NCI-H2196 treated with DMSO at 0.1 percent for 48 hours (cell line): Measurements from ENCODE around the gene MDM4.
"Not testable (repeated sequence)": the region's sequence is repeated elsewhere in the genome, so short reads cannot be mapped to it uniquely, and the experiment has no call there.

Experiments
- DNase-seq: peaks from one replicate; lab custom pipeline; 2025; ENCODE audit not compliant: unreplicated experiment; lab: John Stamatoyannopoulos, UW

The MDM4 gene

GRCh38 chr1:204560002-204560401 lies 43.8 kb downstream of the MDM4 start:
- DNase-seq, result not testable (repeated sequence)

- no peak for DNase-seq
Measured at GRCh38 chr1:204560590-204561150, 44.5 kb downstream of the MDM4 start.

- DNase-seq, result no peak
Measured at GRCh38 chr1:204562075-204562990, 46.1 kb downstream of the MDM4 start.

DNA sequence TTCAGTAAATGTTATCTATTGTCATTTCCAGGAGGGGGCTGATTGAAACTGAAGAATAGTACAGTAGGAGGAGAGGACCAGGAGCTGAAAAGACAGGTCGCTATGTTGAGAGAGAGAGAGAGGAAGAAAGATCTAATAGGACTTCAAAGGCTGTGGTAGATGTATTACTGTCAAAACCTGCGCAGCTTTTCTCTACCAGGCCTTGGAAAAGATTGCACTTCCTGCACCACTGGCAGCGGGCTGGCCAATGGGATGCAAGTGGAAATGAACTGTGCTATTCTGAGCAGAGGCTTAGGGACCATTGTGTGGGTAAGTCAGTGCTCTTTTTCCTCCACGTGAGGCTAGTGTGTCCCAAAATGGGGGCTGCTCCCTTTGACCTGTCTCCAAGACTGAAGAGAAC lies 47.1 kb downstream of the MDM4 start:
- DNase-seq, result no peak

DNA sequence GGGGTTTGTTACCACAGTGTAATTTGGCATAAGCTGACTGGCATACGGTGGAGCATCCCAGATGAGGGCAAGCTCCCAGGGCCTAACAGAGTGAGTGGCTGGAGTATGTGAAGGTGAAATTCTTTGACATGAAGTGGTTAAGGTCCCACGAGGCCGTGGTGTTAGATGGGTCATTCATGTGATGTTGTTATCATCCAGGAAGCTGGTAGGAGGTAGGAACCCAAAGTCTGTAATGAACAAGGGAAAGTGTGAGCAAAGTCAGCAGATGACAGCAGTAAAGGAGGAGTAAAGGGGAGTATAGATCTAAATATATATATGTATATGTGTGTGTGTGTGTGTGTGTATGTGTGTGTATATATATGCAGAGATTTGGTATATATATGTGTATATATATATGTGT lies 47.6 kb downstream of the MDM4 start:
- no peak for DNase-seq

DNA sequence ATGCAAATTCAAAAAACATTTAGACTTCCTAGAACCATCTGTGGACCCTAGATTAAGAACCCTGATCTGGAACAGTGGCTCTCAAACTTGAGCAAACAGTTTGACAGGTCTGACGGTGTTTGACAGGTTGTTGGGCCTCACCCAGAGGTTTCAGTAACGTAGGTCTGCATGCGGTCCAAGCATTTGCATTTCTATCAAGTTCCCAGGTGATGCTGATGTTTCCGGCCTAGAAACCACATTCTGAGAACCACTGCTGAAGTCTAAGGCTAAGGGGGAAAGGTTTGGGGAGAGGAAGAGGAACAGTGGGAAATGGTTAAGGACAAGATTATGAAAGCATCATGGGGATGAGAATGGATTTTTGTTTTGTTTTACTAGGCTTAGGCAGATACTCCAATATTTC lies 48.6 kb downstream of the MDM4 start:
- no peak for DNase-seq

- peak; percentile 83 for DNase-seq
Measured at GRCh38 chr1:204565617-204566582, 49.7 kb downstream of the MDM4 start.

- DNase-seq, result no peak
Measured at GRCh38 chr1:204566583-204566955, 50.4 kb downstream of the MDM4 start.

DNA sequence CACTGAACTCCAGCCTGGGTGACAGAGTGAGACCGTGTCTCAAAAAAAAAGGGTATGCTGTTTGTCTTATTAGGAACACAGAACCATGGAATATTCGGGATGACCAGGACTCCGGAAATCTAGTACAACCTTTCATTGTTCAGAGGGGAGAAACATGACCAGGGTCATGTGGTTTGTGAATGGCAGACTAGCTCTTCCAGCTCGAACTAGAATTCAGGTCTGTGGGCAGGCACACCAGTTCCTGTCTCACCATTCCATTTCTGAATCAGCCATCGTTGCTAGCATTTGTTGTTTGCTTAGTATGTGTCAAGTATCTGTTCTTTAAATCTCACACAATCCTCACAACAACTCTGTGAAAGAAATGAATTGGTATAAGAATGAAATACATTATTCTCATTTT lies 50.9 kb downstream of the MDM4 start:
- DNase-seq, result no peak

DNA sequence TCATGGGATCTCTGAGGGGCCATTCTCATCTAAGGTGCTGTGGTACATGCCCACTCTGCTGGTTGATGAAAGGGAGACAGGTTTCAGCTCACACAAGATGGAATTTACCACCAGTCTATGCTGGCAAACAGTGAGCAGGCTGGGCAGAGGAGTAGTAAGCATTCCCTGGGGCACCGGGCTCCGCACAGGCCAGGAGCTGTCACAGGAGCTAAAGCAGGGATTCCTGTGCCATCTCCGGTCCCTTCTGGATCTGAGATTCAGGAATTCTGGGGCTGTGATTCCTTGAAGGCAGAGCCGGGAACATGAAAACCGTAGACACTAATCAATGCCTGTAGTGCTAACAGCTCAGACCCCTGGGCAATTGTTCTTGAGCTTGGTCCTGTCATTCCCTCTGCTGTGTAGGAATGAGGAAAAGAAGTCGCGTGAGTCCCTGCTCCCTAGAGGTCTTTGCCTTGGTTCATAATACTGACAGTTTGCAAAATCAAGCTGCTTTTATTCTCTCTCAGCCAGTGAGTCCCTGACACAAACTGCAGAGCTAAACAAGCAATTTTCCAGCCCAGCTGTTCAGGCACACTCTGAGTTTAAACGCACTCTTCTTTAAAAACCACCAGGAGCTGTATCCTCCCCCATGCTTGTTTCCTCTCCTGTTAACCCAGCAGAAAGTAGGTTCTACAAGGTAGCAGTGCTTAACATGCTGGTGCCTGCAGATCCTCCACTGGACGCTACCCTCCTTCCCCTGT lies 52.5 kb downstream of the MDM4 start:
- no peak for DNase-seq

DNA sequence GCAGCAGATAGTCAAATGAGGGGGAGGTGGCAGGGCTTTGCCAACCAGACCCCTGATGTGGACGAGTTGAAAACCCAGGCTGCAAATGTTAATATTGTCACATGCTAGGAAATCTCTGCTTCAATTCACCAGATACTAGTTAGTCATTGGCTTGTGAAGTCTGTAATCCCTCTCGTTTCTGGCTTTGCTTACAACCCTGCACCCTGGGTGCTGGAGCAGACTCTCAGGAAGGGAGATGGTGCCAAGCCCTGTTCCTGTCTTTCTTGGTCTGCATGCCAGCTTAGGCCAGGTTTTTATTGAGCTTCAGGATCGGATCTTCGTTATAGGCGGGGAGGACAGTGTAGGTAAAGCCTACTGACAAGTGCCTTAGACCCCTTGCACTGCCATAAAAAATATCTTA lies 53.3 kb downstream of the MDM4 start:
- no peak for DNase-seq

- not testable (repeated sequence) for DNase-seq
Measured at GRCh38 chr1:204570021-204570420, 53.8 kb downstream of the MDM4 start.

GRCh38 chr1:204571128-204571527 lies 54.9 kb downstream of the MDM4 start:
- DNase-seq, result no peak

GRCh38 chr1:204571631-204572030 lies 55.4 kb downstream of the MDM4 start:
- DNase-seq, result no peak

GRCh38 chr1:204572923-204573922 lies 57.0 kb downstream of the MDM4 start:
- DNase-seq, result no peak

DNA sequence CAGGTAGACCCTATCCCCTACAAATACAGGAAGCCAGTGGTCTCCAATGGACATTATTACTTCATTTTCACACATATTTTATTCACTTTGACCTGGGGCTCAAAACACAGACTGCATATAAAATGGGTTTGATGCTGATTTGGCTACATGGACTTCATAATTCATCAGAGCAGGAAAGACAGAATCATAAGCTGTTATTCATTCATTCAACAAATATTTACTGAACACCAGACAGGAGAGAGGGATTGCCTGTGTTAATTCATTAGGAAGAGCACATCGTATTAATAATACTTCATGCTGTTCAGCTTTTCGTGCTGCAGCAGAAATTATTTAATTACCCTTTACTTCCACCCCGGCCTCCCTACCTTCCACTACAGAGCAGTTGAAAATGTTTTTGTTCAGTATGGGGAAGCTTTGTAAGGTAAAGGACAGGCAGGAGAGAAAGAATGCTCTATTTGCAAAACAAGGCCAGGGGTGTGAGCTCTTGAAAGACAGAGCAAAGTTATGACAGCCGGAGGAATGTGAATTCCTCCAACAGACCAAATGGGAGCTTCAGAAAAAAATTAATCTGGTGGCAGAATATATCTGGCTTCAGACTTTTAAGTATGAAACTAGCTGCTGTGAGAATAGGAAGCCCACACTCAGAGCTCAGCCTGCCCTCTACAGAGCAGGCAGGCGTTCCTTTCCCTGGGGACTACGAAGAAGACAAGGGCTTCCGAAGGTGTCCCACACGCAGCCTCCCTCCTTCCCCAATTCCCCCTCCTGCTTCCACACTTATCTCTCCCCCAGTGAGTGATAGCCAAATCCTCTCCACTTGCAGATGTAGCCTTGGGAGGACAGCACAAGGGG lies 58.0 kb downstream of the MDM4 start:
- DNase-seq, result no peak

GRCh38 chr1:204574865-204575163 lies 58.6 kb downstream of the MDM4 start:
- no peak for DNase-seq

DNA sequence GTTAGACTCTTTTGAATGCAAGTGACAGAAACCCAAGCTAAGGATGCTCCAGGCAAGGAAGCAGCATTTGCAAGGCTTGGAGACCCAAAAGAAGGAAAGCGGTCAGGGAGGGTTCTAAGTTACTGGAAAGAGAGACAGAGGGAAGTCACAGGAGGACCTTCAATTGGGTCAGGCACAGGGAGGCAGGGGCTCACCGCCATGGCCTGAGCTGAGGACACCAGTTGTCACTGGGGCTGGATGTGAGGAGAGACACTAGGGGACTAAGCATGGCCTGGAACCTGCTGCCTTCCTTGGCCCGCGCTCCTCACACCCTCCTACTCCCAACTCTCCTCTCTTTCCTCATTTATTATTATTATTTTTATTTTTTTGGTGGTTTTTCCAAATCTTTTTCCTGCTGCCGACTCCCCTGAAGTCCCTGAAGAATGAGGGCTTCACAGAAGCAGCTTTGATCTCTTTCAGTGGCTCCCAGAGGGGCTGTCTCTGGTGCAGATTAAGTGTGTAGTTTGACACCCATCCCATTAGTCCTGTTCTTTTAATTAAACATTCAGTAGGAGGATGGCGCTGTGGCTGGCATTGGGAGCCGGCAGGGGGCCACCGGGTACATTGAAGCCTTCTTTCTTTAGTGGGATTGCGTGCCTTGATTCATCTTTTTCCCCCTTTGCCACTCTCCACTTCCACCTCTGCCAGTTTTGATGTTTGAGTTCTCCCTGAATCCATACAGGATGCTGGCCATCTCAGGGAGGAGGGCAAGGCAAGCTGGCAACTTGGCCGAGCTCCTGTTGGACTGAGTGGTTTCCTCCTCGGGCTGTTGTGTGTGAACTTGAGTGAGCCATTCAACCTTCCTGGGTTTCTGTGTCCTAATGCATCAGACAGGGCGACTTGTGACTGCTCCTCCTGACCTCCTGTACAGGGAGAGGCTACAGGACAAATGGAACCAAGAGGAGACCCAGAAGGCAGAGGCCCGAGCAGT lies 59.3 kb downstream of the MDM4 start:
- DNase-seq, result no peak
